ENCODE measurements around the gene TRPM5.
A peak's percentile ranks its signal among the peaks of the same experiment; 100 is the strongest.

Gene TRPM5

DNA sequence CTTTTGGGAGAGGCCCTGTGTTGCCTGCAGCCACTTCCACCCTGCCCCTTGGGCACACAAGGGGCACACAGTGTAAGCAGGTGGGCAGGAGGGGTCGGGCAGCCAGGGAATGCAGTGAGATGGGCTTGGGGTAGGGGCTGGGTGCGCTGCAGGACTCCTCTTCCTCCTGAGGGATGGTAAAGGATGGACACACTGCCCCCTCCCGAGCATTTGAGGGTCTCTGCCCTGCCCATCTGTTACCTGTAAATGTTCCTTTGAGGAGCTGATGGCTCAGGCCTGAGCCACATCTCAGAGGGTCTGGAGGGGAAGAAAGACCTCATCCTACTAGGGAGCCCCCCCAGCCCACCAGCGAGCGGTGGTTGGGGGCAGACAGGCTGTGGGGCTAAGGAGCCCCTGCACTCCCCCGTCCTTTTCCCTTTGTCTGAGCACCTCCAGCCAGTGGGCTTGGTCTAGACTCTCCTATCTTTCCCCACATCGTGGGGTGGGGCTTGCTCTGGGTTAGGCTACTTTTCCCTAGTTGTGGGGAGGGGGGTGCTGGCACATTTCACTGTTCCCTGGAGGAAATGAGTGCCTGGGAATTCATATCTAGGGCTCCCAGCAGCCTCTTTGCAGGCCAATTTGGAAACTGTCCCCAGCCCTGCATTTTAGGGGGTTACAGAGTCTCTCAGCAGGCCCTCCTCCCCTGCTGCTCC, 45.5 kb downstream of the TRPM5 start:
- Histone ChIP-seq H3K27me3 (ENCODE audit: control insufficient read depth in 5 of 5, insufficient read depth in 4 of 5, low read length in 5 of 5) (peaks cover 0 to 4% (median 0%) of the 10 kb centered on the region in 5 donors), H3K4me3 (ENCODE audit: low read depth in 1 of 5, low read length in 5 of 5) (peak overlapping the region in 3 of 5 donors; percentile 64 to 74 (median 65)), H3K9ac (ENCODE audit: low read length in 5 of 5) (peak overlapping the region in 4 of 5 donors; percentile 75 to 87 (median 85)), H3K9me3 (ENCODE audit: control insufficient read depth in 5 of 5, low read length in 5 of 5) (no peaks in the 10 kb centered on the region), H3K36me3 (ENCODE audit: control insufficient read depth in 5 of 5, insufficient read depth in 5 of 5, low read length in 5 of 5) (peaks cover 0 to 68% (median 65%) of the 10 kb centered on the region in 5 donors), H3K4me1 (ENCODE audit: control insufficient read depth in 5 of 5, insufficient read depth in 5 of 5, low read length in 5 of 5) (peaks cover 5 to 36% (median 31%) of the 10 kb centered on the region in 5 donors), H3K27ac (ENCODE audit: low read depth, low read length) (peak overlapping the region; percentile 96)

DNA sequence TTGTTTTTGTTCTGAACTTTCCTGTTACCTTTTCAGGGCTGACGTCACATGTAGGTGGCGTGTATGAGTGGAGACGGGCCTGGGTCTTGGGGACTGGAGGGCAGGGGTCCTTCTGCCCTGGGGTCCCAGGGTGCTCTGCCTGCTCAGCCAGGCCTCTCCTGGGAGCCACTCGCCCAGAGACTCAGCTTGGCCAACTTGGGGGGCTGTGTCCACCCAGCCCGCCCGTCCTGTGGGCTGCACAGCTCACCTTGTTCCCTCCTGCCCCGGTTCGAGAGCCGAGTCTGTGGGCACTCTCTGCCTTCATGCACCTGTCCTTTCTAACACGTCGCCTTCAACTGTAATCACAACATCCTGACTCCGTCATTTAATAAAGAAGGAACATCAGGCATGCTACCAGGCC, 47.3 kb downstream of the TRPM5 start:
- Histone ChIP-seq H3K4me3 (ENCODE audit: low read depth in 1 of 5, low read length in 5 of 5) (no peak overlapping the region), H3K27ac (ENCODE audit: low read depth, low read length) (no peak overlapping the region), H3K4me1 (ENCODE audit: control insufficient read depth in 5 of 5, insufficient read depth in 5 of 5, low read length in 5 of 5) (peaks cover 5 to 33% (median 30%) of the 10 kb centered on the region in 5 donors), H3K36me3 (ENCODE audit: control insufficient read depth in 5 of 5, insufficient read depth in 5 of 5, low read length in 5 of 5) (peaks cover 0 to 67% (median 64%) of the 10 kb centered on the region in 5 donors), H3K27me3 (ENCODE audit: control insufficient read depth in 5 of 5, insufficient read depth in 4 of 5, low read length in 5 of 5) (peaks cover 0 to 4% (median 0%) of the 10 kb centered on the region in 5 donors), H3K9me3 (ENCODE audit: control insufficient read depth in 5 of 5, low read length in 5 of 5) (no peaks in the 10 kb centered on the region), H3K9ac (ENCODE audit: low read length in 5 of 5) (no peak overlapping the region)

DNA sequence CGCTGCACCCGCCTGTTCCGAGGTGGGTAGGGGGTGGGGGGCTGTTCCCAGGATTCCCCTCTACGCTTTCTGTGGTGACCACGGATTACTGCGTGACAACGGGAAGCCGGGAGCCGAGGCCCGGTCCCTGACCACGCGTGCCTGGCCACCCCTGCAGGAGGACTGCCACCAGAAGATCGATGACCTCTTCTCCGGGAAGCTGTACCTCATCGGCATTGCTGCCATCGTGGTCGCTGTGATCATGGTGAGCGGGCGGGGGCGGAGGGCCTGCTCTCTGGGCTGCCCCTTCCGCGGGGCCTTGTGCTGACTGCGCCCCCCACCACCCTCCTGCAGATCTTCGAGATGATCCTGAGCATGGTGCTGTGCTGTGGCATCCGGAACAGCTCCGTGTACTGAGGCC, 47.8 kb downstream of the TRPM5 start:
- Histone ChIP-seq H3K4me3 (ENCODE audit: low read depth in 1 of 5, low read length in 5 of 5) (no peak overlapping the region), H3K4me1 (ENCODE audit: control insufficient read depth in 5 of 5, insufficient read depth in 5 of 5, low read length in 5 of 5) (peaks cover 5 to 30% (median 25%) of the 10 kb centered on the region in 5 donors), H3K36me3 (ENCODE audit: control insufficient read depth in 5 of 5, insufficient read depth in 5 of 5, low read length in 5 of 5) (peaks cover 0 to 71% (median 68%) of the 10 kb centered on the region in 5 donors), H3K9ac (ENCODE audit: low read length in 5 of 5) (no peak overlapping the region), H3K27me3 (ENCODE audit: control insufficient read depth in 5 of 5, insufficient read depth in 4 of 5, low read length in 5 of 5) (peaks cover 0 to 4% (median 0%) of the 10 kb centered on the region in 5 donors), H3K27ac (ENCODE audit: low read depth, low read length) (no peak overlapping the region), H3K9me3 (ENCODE audit: control insufficient read depth in 5 of 5, low read length in 5 of 5) (no peaks in the 10 kb centered on the region)

DNA sequence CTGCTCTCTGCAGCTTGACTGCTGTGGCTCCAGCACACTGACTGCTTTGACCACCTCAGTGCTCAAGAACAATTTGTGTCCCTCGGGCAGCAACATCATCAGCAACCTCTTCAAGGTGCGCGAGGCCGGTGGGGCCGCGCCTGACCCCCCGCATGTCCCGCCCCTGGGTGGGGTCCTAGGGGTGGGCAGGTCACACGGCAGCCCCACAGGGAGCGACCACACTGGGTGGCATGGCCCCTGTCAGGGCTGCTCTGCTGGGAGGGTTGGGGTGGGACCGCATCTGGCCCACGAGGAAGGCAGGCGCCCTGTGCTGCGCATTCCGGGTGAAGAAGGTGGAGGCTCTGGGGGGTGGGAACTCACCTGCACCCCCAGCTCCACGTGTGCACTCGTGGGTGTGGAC, 48.5 kb downstream of the TRPM5 start:
- Histone ChIP-seq H3K27ac (ENCODE audit: low read depth, low read length) (no peak overlapping the region), H3K4me1 (ENCODE audit: control insufficient read depth in 5 of 5, insufficient read depth in 5 of 5, low read length in 5 of 5) (peaks cover 5 to 28% (median 21%) of the 10 kb centered on the region in 5 donors), H3K9me3 (ENCODE audit: control insufficient read depth in 5 of 5, low read length in 5 of 5) (no peaks in the 10 kb centered on the region), H3K4me3 (ENCODE audit: low read depth in 1 of 5, low read length in 5 of 5) (no peak overlapping the region), H3K36me3 (ENCODE audit: control insufficient read depth in 5 of 5, insufficient read depth in 5 of 5, low read length in 5 of 5) (peaks cover 0 to 77% (median 74%) of the 10 kb centered on the region in 5 donors), H3K27me3 (ENCODE audit: control insufficient read depth in 5 of 5, insufficient read depth in 4 of 5, low read length in 5 of 5) (peaks cover 0 to 4% (median 0%) of the 10 kb centered on the region in 5 donors), H3K9ac (ENCODE audit: low read length in 5 of 5) (no peak overlapping the region)

- H3K4me1 ChIP-seq (ENCODE audit: control insufficient read depth in 5 of 5, insufficient read depth in 5 of 5, low read length in 5 of 5): peaks cover 3 to 30% (median 23%) of the 10 kb centered on the region in 5 donors
- no peak overlapping the region for H3K4me3 ChIP-seq (ENCODE audit: low read depth in 1 of 5, low read length in 5 of 5)
- no peak overlapping the region for H3K9ac ChIP-seq (ENCODE audit: low read length in 5 of 5)
- no peak overlapping the region for H3K27ac ChIP-seq (ENCODE audit: low read depth, low read length)
- peaks cover 0 to 3% (median 0%) of the 10 kb centered on the region in 5 donors for H3K27me3 ChIP-seq (ENCODE audit: control insufficient read depth in 5 of 5, insufficient read depth in 4 of 5, low read length in 5 of 5)
- H3K9me3 ChIP-seq (ENCODE audit: control insufficient read depth in 5 of 5, low read length in 5 of 5): no peaks in the 10 kb centered on the region
- peaks cover 0 to 81% (median 78%) of the 10 kb centered on the region in 5 donors for H3K36me3 ChIP-seq (ENCODE audit: control insufficient read depth in 5 of 5, insufficient read depth in 5 of 5, low read length in 5 of 5)
These were observed 49.0 kb downstream of the TRPM5 start for GRCh38 chr11:2395211-2395730.

DNA sequence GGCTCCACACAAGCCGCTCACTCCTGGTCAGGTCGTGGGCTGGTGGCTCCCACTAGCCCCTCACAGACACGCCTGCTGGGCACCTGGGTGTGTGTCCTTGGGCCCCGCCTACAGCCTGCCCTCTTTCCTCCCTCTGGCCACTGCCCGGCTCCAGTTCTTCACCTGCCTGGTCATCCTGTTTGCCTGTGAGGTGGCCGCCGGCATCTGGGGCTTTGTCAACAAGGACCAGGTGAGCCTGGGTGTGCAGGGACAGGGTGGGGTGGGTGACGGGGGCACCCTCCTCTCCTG, 49.6 kb downstream of the TRPM5 start:
- no peak overlapping the region for H3K27ac ChIP-seq (ENCODE audit: low read depth, low read length)
- H3K27me3 ChIP-seq (ENCODE audit: control insufficient read depth in 5 of 5, insufficient read depth in 4 of 5, low read length in 5 of 5): no peaks in the 10 kb centered on the region
- no peak overlapping the region for H3K4me3 ChIP-seq (ENCODE audit: low read depth in 1 of 5, low read length in 5 of 5)
- no peak overlapping the region for H3K9ac ChIP-seq (ENCODE audit: low read length in 5 of 5)
- H3K36me3 ChIP-seq (ENCODE audit: control insufficient read depth in 5 of 5, insufficient read depth in 5 of 5, low read length in 5 of 5): peaks cover 0 to 86% (median 79%) of the 10 kb centered on the region in 5 donors
- H3K9me3 ChIP-seq (ENCODE audit: control insufficient read depth in 5 of 5, low read length in 5 of 5): no peaks in the 10 kb centered on the region
- peaks cover 2 to 32% (median 28%) of the 10 kb centered on the region in 5 donors for H3K4me1 ChIP-seq (ENCODE audit: control insufficient read depth in 5 of 5, insufficient read depth in 5 of 5, low read length in 5 of 5)

All from subcutaneous abdominal adipose tissue (tissue), 5 donors.